Uterus (tissue), 2 donors: ENCODE measurements around the gene IGF2BP2.

Experiments used
- POLR2A ChIP-seq, 2 donors: fragments of 450-650 bp; IDR thresholded peaks; one replicate each; pipeline ENCODE4 v1.6.1; 2016; ENCODE audit warnings: antibody characterized with exemption in 2 of 2, mild to moderate bottlenecking in 1 of 2, moderate library complexity in 1 of 2
- TF ChIP-seq, protein P1 (sequence below), 4 experiments: fragments of 200-600 bp in 2 of 4; fragments of 450-650 bp in 2 of 4; sonication (generic) in 2 of 4; IDR thresholded peaks; one replicate each; pipeline ENCODE4 v1.5.1; 2016 to 2019; ENCODE audit warnings: antibody characterized with exemption in 4 of 4, mild to moderate bottlenecking in 2 of 4, moderate library complexity in 1 of 4

DNA sequence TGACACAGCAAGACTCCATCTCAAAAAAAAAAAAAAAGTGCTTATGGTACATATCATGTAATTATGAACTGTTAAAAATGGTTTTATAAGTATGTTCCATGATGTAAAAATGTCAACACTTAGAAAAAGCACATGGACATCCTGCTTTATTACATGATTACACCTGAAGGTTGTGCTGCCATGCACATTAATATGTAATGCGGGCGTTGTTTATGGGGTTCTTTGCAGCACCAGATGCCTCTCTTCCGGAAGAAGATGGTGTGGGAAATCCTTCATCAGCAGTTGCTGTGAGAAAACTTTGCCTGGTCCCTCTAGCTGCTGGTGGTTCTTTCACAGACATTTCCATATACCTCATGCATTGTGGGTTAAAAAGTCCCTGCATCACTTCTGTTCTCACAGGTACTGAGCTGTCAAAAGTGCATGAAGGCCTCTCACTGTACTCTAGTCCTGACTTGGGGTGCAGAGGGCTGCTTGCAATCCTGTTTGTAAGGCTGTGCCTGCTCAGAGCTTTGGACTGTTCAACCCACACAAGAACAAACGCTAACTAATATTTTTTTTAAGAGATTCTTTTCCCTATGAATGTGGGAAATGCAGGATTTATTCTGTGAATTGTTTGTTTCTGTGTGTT is 195.2 kb downstream of the IGF2BP2 start:
- no peak for TF ChIP-seq POLR2A (IDR thresholded peaks at IDR 0.05)
- TF ChIP-seq, protein P1, sequence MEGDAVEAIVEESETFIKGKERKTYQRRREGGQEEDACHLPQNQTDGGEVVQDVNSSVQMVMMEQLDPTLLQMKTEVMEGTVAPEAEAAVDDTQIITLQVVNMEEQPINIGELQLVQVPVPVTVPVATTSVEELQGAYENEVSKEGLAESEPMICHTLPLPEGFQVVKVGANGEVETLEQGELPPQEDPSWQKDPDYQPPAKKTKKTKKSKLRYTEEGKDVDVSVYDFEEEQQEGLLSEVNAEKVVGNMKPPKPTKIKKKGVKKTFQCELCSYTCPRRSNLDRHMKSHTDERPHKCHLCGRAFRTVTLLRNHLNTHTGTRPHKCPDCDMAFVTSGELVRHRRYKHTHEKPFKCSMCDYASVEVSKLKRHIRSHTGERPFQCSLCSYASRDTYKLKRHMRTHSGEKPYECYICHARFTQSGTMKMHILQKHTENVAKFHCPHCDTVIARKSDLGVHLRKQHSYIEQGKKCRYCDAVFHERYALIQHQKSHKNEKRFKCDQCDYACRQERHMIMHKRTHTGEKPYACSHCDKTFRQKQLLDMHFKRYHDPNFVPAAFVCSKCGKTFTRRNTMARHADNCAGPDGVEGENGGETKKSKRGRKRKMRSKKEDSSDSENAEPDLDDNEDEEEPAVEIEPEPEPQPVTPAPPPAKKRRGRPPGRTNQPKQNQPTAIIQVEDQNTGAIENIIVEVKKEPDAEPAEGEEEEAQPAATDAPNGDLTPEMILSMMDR (IDR thresholded peaks at IDR 0.05): no peak
